HepG2 (cell line): ENCODE measurements around the gene MX2. TPM values are rescaled to one million over a fixed set of nuclear protein-coding genes. Genes with fewer than 3 reads are reported as not detected.

ENCODE experiments used
- ATAC-seq: fragments of 200-7000 bp; cut with Tn5 transposase; 3 replicates; pipeline ENCODE4 v1.9.1; 2020; ENCODE audit warnings: mild to moderate bottlenecking, moderate library complexity
- BruUV-seq: library from RNA; stranded (reverse); fragments of 400-500 nt; replicated peaks from 2 replicates; lab custom pipeline; 2021; lab: Mats Ljungman, UMichigan
- CTCF ChIA-PET: fragments of 300-600 bp; formaldehyde crosslinking; extraction: SDS; loops from one replicate; lab custom pipeline; 2021; ENCODE audit warnings: low total read pairs, inconsistent platforms, low intra/inter-chr PET ratio; lab: Yijun Ruan, JAX
- POLR2A ChIA-PET: fragments of 350-600 bp; sonication (Branson Sonifier 250); formaldehyde crosslinking; loops from one replicate; lab custom pipeline; 2020; ENCODE audit warnings: antibody characterized with exemption, inconsistent platforms; lab: Yijun Ruan, JAX
- DNase-seq: peaks from one replicate; pipeline ENCODE4 v3.0.0-alpha.2; 2015; ENCODE audit warnings: low spot score
- FAIRE-seq: peaks from 3 replicates; lab custom pipeline; 2011; peaks lifted over from hg19 to GRCh38; lab: Jason Lieb, UNC
- H2AFZ ChIP-seq: one replicate; pipeline ENCODE4 v1.6.1; 2011; ENCODE audit warnings: low read length, inconsistent platforms
- H3K27ac ChIP-seq: fragments of 300-600 bp; 3 replicates; pipeline ENCODE4 v1.8.0; 2011; ENCODE audit warnings: mixed run types, mild to moderate bottlenecking, mixed read lengths, low read length, inconsistent platforms; ENCODE audit not compliant: insufficient read depth; ENCODE audit errors: extremely low read length
- H3K27me3 ChIP-seq, 2 experiments: fragments of 200-600 bp in 1 of 2; 2 replicates in 1 of 2; 3 replicates in 1 of 2; pipeline versions ENCODE4 v1.6.0 to v1.8.0; 2011; ENCODE audit warnings: low read length in 2 of 2, mild to moderate bottlenecking in 2 of 2, moderate library complexity in 2 of 2, inconsistent platforms in 1 of 2; ENCODE audit not compliant: insufficient read depth in 2 of 2, control insufficient read depth in 1 of 2
- H3K36me3 ChIP-seq, 2 experiments: fragments of 200-600 bp in 1 of 2; replicated peaks in 1 of 2; 2 replicates in 1 of 2; 3 replicates in 1 of 2; pipeline versions ENCODE4 v1.5.1 to v1.8.0; 2011; ENCODE audit warnings: low read length in 2 of 2, inconsistent platforms in 1 of 2; ENCODE audit not compliant: insufficient read depth in 2 of 2, control insufficient read depth in 1 of 2
- H3K4me1 ChIP-seq: 2 replicates; pipeline ENCODE4 v1.5.1; 2012; ENCODE audit warnings: low read length, inconsistent platforms; ENCODE audit not compliant: insufficient read depth
- H3K4me2 ChIP-seq: 2 replicates; pipeline ENCODE4 v1.6.0; 2011; ENCODE audit warnings: low read depth, low read length, inconsistent platforms
- H3K4me3 ChIP-seq, 3 experiments: fragments of 200-600 bp in 1 of 3; sonication (generic), shearing (Covaris generic) in 1 of 3; replicated peaks in 1 of 3; 2 replicates each; pipeline ENCODE4 v1.5.1; 2011 to 2016; ENCODE audit warnings: low read length in 3 of 3, inconsistent platforms in 2 of 3, low read depth in 2 of 3, mild to moderate bottlenecking in 2 of 3, control low read depth in 1 of 3, mixed read lengths in 1 of 3; ENCODE audit not compliant: insufficient read depth in 1 of 3
- H3K79me2 ChIP-seq: one replicate; pipeline ENCODE4 v1.6.1; 2011; ENCODE audit warnings: low read length, inconsistent platforms; ENCODE audit not compliant: insufficient read depth
- H3K9ac ChIP-seq: 2 replicates; pipeline ENCODE4 v1.6.0; 2011; ENCODE audit warnings: mild to moderate bottlenecking, low read depth, low read length, inconsistent platforms; ENCODE audit not compliant: insufficient read depth
- H3K9me3 ChIP-seq: 2 replicates; pipeline ENCODE4 v1.5.1; 2012; ENCODE audit warnings: mild to moderate bottlenecking, low read length
- H4K20me1 ChIP-seq: 2 replicates; pipeline ENCODE4 v1.6.0; 2011; ENCODE audit warnings: inconsistent platforms, mild to moderate bottlenecking, low read length, moderate library complexity; ENCODE audit not compliant: insufficient read depth
- ATAD3A ChIP-seq: sonication (generic); formaldehyde crosslinking; IDR thresholded peaks from 2 replicates; pipeline ENCODE4 v1.4.0; 2020; ENCODE audit warnings: missing genetic modification reagents
- CENPX ChIP-seq: sonication (generic); formaldehyde crosslinking; IDR thresholded peaks from 2 replicates; pipeline ENCODE4 v1.9.0; 2021; ENCODE audit warnings: mild to moderate bottlenecking, missing genetic modification reagents, moderate library complexity
- HNRNPLL ChIP-seq: fragments of 200-400 bp; formaldehyde crosslinking; IDR thresholded peaks from 2 replicates; pipeline ENCODE4 v1.6.1; 2017; ENCODE audit warnings: mild to moderate bottlenecking, low read depth, low read length; ENCODE audit not compliant: poor library complexity, severe bottlenecking
- MTF2 ChIP-seq: sonication (generic); formaldehyde crosslinking; IDR thresholded peaks from 2 replicates; pipeline ENCODE4 v1.5.0; 2020; ENCODE audit warnings: missing genetic modification reagents, borderline replicate concordance
- NCOR1 ChIP-seq: fragments of 200-600 bp; sonication (generic); IDR thresholded peaks from 2 replicates; pipeline ENCODE4 v1.7.0; 2017; ENCODE audit warnings: antibody characterized with exemption, low read length, borderline replicate concordance
- SMC3 ChIP-seq: IDR thresholded peaks from 2 replicates; pipeline ENCODE4 v1.6.1; 2011; ENCODE audit warnings: low read length, improper control_type of control experiment
- TBL1XR1 ChIP-seq: fragments of 150-350 bp; IDR thresholded peaks from 2 replicates; pipeline ENCODE4 v1.6.1; 2014; ENCODE audit warnings: borderline replicate concordance, low read length; ENCODE audit not compliant: partially characterized antibody
- TBX2 ChIP-seq: sonication (generic); formaldehyde crosslinking; IDR thresholded peaks from 2 replicates; pipeline ENCODE4 v1.5.0; 2020; ENCODE audit warnings: missing genetic modification reagents, mild to moderate bottlenecking, borderline replicate concordance
- ZNF644 ChIP-seq: IDR thresholded peaks from 2 replicates; pipeline ENCODE4 v1.6.1; 2016; ENCODE audit warnings: low read depth
- ZNF660 ChIP-seq: sonication (generic); formaldehyde crosslinking; IDR thresholded peaks from 2 replicates; pipeline ENCODE4 v1.5.1; 2020; ENCODE audit warnings: mild to moderate bottlenecking, low read depth, missing genetic modification reagents, borderline replicate concordance
- ZSCAN25 ChIP-seq: sonication (generic); formaldehyde crosslinking; IDR thresholded peaks from 2 replicates; pipeline ENCODE4 v1.8.0; 2022; ENCODE audit warnings: mild to moderate bottlenecking, missing genetic modification reagents
- WGBS: methylation state at CpG from one replicate; pipeline ENCODE4 v1.1.6; 2017; ENCODE audit warnings: low lambda C conversion rate; 5-methylcytosine and 5-hydroxymethylcytosine counted together
- in situ Hi-C: cut with HindIII; loops from 2 replicates; pipeline ENCODE4 v1.10.0; 2017; ENCODE audit warnings: low pct_unique_long_range_greater_than_20kb; ENCODE audit not compliant: extremely low pct_ligation_motif_present
- intact Hi-C: fragments of 100-400 bp; cut with micrococcal nuclease; formaldehyde crosslinking; loops from one replicate; pipeline ENCODE4 v1.10.0; 2022; ENCODE audit not compliant: unreplicated experiment
- polyA plus RNA-seq, 8 experiments: library from polyadenylated mRNA; depleted of rRNA in 3 of 8; stranded (reverse) in 7 of 8; unstranded in 1 of 8; fragments of >200 nt; fragmentation: Illumina TruSeq in 4 of 8; extraction: Trizol in 4 of 8; gene quantifications; 2 replicates each; pipeline versions ENCODE4 v1.2.1 to v1.2.3, GENCODE V29; 2011 to 2016; ENCODE audit warnings: low read depth in 4 of 8, missing spikeins in 1 of 8, mixed read lengths in 1 of 8; ENCODE audit not compliant: insufficient read depth in 1 of 8
- total RNA-seq, 5 experiments: library from RNA; depleted of rRNA; stranded (reverse); fragments of >200 nt; fragmentation: Illumina TruSeq; extraction: Trizol; gene quantifications; 2 replicates each; pipeline ENCODE4 v1.2.3, GENCODE V29; 2016; ENCODE audit warnings: low read depth in 1 of 5
- TF ChIP-seq, protein P1 (sequence below), 2 experiments: sonication (generic) in 1 of 2; formaldehyde crosslinking in 1 of 2; IDR thresholded peaks; 2 replicates each; pipeline versions ENCODE4 v1.4.0 to v1.6.1; 2016 to 2020; ENCODE audit warnings: borderline replicate concordance in 1 of 2, low read depth in 1 of 2, mild to moderate bottlenecking in 1 of 2, missing genetic modification reagents in 1 of 2
- TF ChIP-seq, protein P2 (sequence below): sonication (generic); formaldehyde crosslinking; IDR thresholded peaks from 2 replicates; pipeline ENCODE4 v1.8.0; 2023; ENCODE audit warnings: mild to moderate bottlenecking, missing genetic modification reagents
- TF ChIP-seq, protein P3 (sequence below): sonication (generic); formaldehyde crosslinking; IDR thresholded peaks from 2 replicates; pipeline ENCODE4 v1.5.0; 2020; ENCODE audit warnings: missing genetic modification reagents

Gene MX2
- total and polyA plus RNA-seq, 2 of the 13 experiments (the other 11 are each of a cell fraction or from before 2014, with no cell fraction given), result 24.0 to 35.7 TPM

DNA sequence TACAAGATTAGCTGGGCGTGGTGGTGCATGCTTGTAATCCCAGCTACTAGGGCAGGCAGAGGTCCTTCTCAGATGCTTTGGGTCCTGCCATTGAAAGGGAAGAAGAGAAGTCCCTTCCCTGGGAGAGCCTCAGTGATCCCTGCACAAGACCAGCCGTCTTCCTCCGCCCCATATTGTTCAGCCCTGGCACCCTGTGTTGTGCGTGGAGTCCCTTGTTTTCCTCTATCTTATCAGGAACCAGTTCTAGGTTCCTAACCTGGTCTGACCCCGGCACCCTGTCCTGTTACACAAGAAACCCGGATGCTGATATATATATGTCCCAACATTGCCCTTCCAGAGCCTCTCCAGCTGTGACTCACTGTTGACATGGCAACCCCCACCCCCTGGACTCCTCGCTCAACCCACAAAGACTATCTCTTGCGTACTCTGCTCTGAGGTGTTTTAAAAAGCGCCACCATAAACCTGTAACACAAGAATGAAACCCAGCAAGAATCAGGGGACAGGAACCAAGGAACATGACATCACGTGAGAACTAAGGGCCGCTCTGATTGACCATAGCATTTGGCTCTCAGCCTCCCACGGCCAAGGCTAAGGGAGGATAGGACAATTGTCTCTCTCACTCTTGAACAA, 4.8 kb downstream of the MX2 start:
- in situ Hi-C loops (no loop called here), intact Hi-C loops (loop anchor here (1.0 to 5.0 kb wide), 2 partner anchors 44 to 51 kb away; no protein-coding TSS in a partner anchor)
- ChIA-PET POLR2A (interaction anchor here (1.2 to 2.1 kb wide), 6 partner anchors 8 to 83 kb away, joined by 3 to 31 read pairs (median 4); no protein-coding TSS in a partner anchor), CTCF (no interaction called here)
- Histone ChIP-seq H3K27ac (peak overlapping the region; percentile 83), H2AFZ (no peak overlapping the region), H4K20me1 (no peaks in the 10 kb centered on the region), H3K9me3 (no peaks in the 10 kb centered on the region), H3K4me3 (peak overlapping the region; percentile 38 to 56 (median 42); a peak in 5 of 6 replicates), H3K27me3 (no peaks in the 10 kb centered on the region; a peak in 1 of 5 replicates), H3K36me3 (no peaks in the 10 kb centered on the region), H3K4me1 (peaks cover 65% of the 10 kb centered on the region), H3K79me2 (peaks cover 13% of the 10 kb centered on the region), H3K4me2 (peak overlapping the region; percentile 98), H3K9ac (peak overlapping the region; percentile 75)
- ATAC-seq (peak; percentile 78), FAIRE-seq (peak; percentile 84), DNase-seq (peak; percentile 94)
- 13% methylated on average over 12 of the region's 12 CpGs for WGBS
- no TSS peak for BruUV-seq
- TF ChIP-seq NCOR1, result peak; percentile 85
- peak; percentile 82 for TF ChIP-seq TBL1XR1
- no peak for TF ChIP-seq CENPX (CRISPR knock-in tag)
- no peak for TF ChIP-seq MTF2 (CRISPR knock-in tag)
- TF ChIP-seq, protein P1, sequence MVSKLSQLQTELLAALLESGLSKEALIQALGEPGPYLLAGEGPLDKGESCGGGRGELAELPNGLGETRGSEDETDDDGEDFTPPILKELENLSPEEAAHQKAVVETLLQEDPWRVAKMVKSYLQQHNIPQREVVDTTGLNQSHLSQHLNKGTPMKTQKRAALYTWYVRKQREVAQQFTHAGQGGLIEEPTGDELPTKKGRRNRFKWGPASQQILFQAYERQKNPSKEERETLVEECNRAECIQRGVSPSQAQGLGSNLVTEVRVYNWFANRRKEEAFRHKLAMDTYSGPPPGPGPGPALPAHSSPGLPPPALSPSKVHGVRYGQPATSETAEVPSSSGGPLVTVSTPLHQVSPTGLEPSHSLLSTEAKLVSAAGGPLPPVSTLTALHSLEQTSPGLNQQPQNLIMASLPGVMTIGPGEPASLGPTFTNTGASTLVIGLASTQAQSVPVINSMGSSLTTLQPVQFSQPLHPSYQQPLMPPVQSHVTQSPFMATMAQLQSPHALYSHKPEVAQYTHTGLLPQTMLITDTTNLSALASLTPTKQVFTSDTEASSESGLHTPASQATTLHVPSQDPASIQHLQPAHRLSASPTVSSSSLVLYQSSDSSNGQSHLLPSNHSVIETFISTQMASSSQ (IDR thresholded peaks at IDR 0.05; ENCODE audit: low read depth), result no peak
- TF ChIP-seq, protein P1 (CRISPR knock-in tag; IDR thresholded peaks at IDR 0.05; ENCODE audit: borderline replicate concordance), result no peak
- peak; percentile 29; the same call in 1 of the 2 replicates for TF ChIP-seq SMC3
- no peak; the same call in 1 of the 2 replicates for TF ChIP-seq ZSCAN25 (CRISPR knock-in tag)
- TF ChIP-seq ATAD3A (CRISPR knock-in tag), result no peak
- TF ChIP-seq, protein P2, sequence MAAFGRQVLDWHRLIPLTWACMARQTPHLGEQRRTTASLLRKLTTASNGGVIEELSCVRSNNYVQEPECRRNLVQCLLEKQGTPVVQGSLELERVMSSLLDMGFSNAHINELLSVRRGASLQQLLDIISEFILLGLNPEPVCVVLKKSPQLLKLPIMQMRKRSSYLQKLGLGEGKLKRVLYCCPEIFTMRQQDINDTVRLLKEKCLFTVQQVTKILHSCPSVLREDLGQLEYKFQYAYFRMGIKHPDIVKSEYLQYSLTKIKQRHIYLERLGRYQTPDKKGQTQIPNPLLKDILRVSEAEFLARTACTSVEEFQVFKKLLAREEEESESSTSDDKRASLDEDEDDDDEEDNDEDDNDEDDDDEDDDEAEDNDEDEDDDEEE (CRISPR knock-in tag), result no peak
- no peak for TF ChIP-seq ZNF644 (CRISPR knock-in tag)
- TF ChIP-seq, protein P3, sequence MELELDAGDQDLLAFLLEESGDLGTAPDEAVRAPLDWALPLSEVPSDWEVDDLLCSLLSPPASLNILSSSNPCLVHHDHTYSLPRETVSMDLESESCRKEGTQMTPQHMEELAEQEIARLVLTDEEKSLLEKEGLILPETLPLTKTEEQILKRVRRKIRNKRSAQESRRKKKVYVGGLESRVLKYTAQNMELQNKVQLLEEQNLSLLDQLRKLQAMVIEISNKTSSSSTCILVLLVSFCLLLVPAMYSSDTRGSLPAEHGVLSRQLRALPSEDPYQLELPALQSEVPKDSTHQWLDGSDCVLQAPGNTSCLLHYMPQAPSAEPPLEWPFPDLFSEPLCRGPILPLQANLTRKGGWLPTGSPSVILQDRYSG (CRISPR knock-in tag), result no peak
- TF ChIP-seq ZNF660 (CRISPR knock-in tag), result no peak
- peak; percentile 54; the same call in 1 of the 2 replicates for TF ChIP-seq TBX2 (CRISPR knock-in tag)
- TF ChIP-seq HNRNPLL, result no peak
